Upper lobe of left lung (tissue), 4 donors: Measurements from ENCODE around the gene RAB43.

Experiments
- CTCF ChIP-seq, 6 experiments: fragments of 450-650 bp in 4 of 6; fragments of 200-600 bp in 2 of 6; sonication (generic) in 2 of 6; IDR thresholded peaks; one replicate each; pipeline ENCODE4 v1.5.1; 2016 to 2019; ENCODE audit warnings: antibody characterized with exemption in 6 of 6
- EP300 ChIP-seq, 4 donors: sonication (generic); formaldehyde crosslinking; IDR thresholded peaks; one replicate each; pipeline ENCODE4 v1.5.1; 2017; ENCODE audit warnings: antibody characterized with exemption in 4 of 4, control low read depth in 2 of 4

- TF ChIP-seq CTCF (IDR thresholded peaks at IDR 0.05) (no peak), EP300 (IDR thresholded peaks at IDR 0.05) (no peak)
Measured at GRCh38 chr3:129117134-129117533, 4.5 kb downstream of the RAB43 start.
